Activated CD8-positive, alpha-beta T cell treated with anti-CD3 and anti-CD28 coated beads, Interleukin-2, amount 10 ng/mL, durations not matched to agents 7 days and 5 days (primary cell): ENCODE results near the gene LMOD3. TPM values are rescaled to one million over a fixed set of nuclear protein-coding genes. Genes with fewer than 3 reads are reported as not detected.

Experiments
- ATAC-seq: fragments of 150-1000 bp; cut with Tn5 transposase; one replicate; pipeline ENCODE4 v1.10.0; 2021; ENCODE audit warnings: moderate library complexity
- CTCF ChIA-PET: fragments of 350-600 bp; sonication (Branson Sonifier 250); formaldehyde crosslinking; loops from one replicate; lab custom pipeline; 2021; ENCODE audit warnings: antibody characterized with exemption; lab: Charles Lee
- POLR2A ChIA-PET: fragments of 350-600 bp; sonication (Branson Sonifier 250); formaldehyde crosslinking; loops from one replicate; lab custom pipeline; 2021; ENCODE audit warnings: antibody characterized with exemption; lab: Charles Lee
- DNase-seq: peaks from one replicate; pipeline ENCODE4 v3.0.0-alpha.2; 2020
- H3K27ac Mint-ChIP-seq: one replicate; pipeline ENCODE4 v1.8.0; 2021; ENCODE audit warnings: mild to moderate bottlenecking, mixed read lengths
- H3K27me3 Mint-ChIP-seq: one replicate; pipeline ENCODE4 v1.8.0; 2021; ENCODE audit warnings: low read depth, mixed read lengths
- H3K36me3 Mint-ChIP-seq: one replicate; pipeline ENCODE4 v1.8.0; 2021; ENCODE audit warnings: low read depth, mixed read lengths
- H3K4me1 Mint-ChIP-seq: one replicate; pipeline ENCODE4 v1.8.0; 2021; ENCODE audit warnings: low read depth, mixed read lengths
- H3K4me3 Mint-ChIP-seq: one replicate; pipeline ENCODE4 v1.8.0; 2021; ENCODE audit warnings: mild to moderate bottlenecking, mixed read lengths
- H3K9me3 Mint-ChIP-seq: one replicate; pipeline ENCODE4 v1.8.0; 2022; ENCODE audit warnings: mixed read lengths; ENCODE audit not compliant: insufficient read depth
- total RNA-seq, 2 experiments: library from RNA; stranded (reverse); gene quantifications; one replicate each; pipeline ENCODE4 v1.2.3, GENCODE V29; 2021

The LMOD3 gene
- total RNA-seq, 2 experiments from 2014 or later: not detected

GRCh38 chr3:69144631-69145245 lies 22.3 kb upstream of the LMOD3 start:
- Mint-ChIP-seq H3K9me3 (no peaks in the 10 kb centered on the region), H3K4me1 (no peaks in the 10 kb centered on the region), H3K27ac (no peak overlapping the region), H3K4me3 (no peak overlapping the region), H3K27me3 (peaks cover 16% of the 10 kb centered on the region), H3K36me3 (no peaks in the 10 kb centered on the region)
- ChIA-PET POLR2A (no interaction called here), CTCF (interaction anchor here (1.1 to 1.8 kb wide), 3 partner anchors 17 to 161 kb away, joined by 3 to 7 read pairs (median 3); no protein-coding TSS in a partner anchor)
- DNase-seq (no peak), ATAC-seq (no peak)

GRCh38 chr3:69143612-69144011 lies 21.2 kb upstream of the LMOD3 start:
- Mint-ChIP-seq H3K27ac (no peak overlapping the region), H3K9me3 (no peaks in the 10 kb centered on the region), H3K27me3 (peaks cover 19% of the 10 kb centered on the region), H3K4me3 (no peak overlapping the region), H3K4me1 (no peaks in the 10 kb centered on the region), H3K36me3 (no peaks in the 10 kb centered on the region)
- no peak for DNase-seq
- ChIA-PET POLR2A (no interaction called here), CTCF (interaction anchor here (1.1 kb wide), 1 partner anchor 23 kb away, joined by 3 read pairs; no protein-coding TSS in a partner anchor)
- no peak for ATAC-seq

GRCh38 chr3:69142797-69143454 lies 20.5 kb upstream of the LMOD3 start:
- no peak for DNase-seq
- Mint-ChIP-seq H3K4me3 (no peak overlapping the region), H3K9me3 (no peaks in the 10 kb centered on the region), H3K27ac (no peak overlapping the region), H3K4me1 (no peaks in the 10 kb centered on the region), H3K36me3 (no peaks in the 10 kb centered on the region), H3K27me3 (peaks cover 21% of the 10 kb centered on the region)
- CTCF ChIA-PET: no interaction called here
- ATAC-seq: no peak
- POLR2A ChIA-PET: no interaction called here

- Mint-ChIP-seq H3K27me3 (peaks cover 25% of the 10 kb centered on the region), H3K36me3 (no peaks in the 10 kb centered on the region), H3K9me3 (no peaks in the 10 kb centered on the region), H3K4me3 (no peak overlapping the region), H3K4me1 (no peaks in the 10 kb centered on the region), H3K27ac (no peak overlapping the region)
- no peak for ATAC-seq
- CTCF ChIA-PET: no interaction called here
- no peak for DNase-seq
- POLR2A ChIA-PET: no interaction called here
Observed at GRCh38 chr3:69142090-69142489, 19.7 kb upstream of the LMOD3 start.

- DNase-seq (no peak), ATAC-seq (no peak)
- Mint-ChIP-seq H3K36me3 (no peaks in the 10 kb centered on the region), H3K27ac (no peak overlapping the region), H3K27me3 (peaks cover 28% of the 10 kb centered on the region), H3K9me3 (no peaks in the 10 kb centered on the region), H3K4me1 (no peaks in the 10 kb centered on the region), H3K4me3 (no peak overlapping the region)
- POLR2A ChIA-PET: no interaction called here
- CTCF ChIA-PET: no interaction called here
Observed at GRCh38 chr3:69141313-69141712, 18.9 kb upstream of the LMOD3 start.

- Mint-ChIP-seq H3K27me3 (peaks cover 31% of the 10 kb centered on the region), H3K36me3 (no peaks in the 10 kb centered on the region), H3K27ac (no peak overlapping the region), H3K4me3 (no peak overlapping the region), H3K4me1 (no peaks in the 10 kb centered on the region), H3K9me3 (no peaks in the 10 kb centered on the region)
- ChIA-PET POLR2A (no interaction called here), CTCF (no interaction called here)
- DNase-seq: no peak
- no peak for ATAC-seq
Observed at GRCh38 chr3:69137412-69137811, 15.0 kb upstream of the LMOD3 start.

GRCh38 chr3:69137005-69137404 lies 14.6 kb upstream of the LMOD3 start:
- Mint-ChIP-seq H3K27ac (no peak overlapping the region), H3K4me1 (no peaks in the 10 kb centered on the region), H3K9me3 (no peaks in the 10 kb centered on the region), H3K36me3 (no peaks in the 10 kb centered on the region), H3K27me3 (peaks cover 29% of the 10 kb centered on the region), H3K4me3 (no peak overlapping the region)
- ChIA-PET POLR2A (no interaction called here), CTCF (interaction anchor here (2.1 kb wide), 1 partner anchor 11 kb away, joined by 4 read pairs; no protein-coding TSS in a partner anchor)
- DNase-seq: no peak
- no peak for ATAC-seq

GRCh38 chr3:69130689-69131088 lies 8.3 kb upstream of the LMOD3 start:
- H3K4me3 Mint-ChIP-seq: no peak overlapping the region
- H3K27ac Mint-ChIP-seq: no peak overlapping the region
- ATAC-seq: no peak
- ChIA-PET CTCF (interaction anchor here (0.6 to 3.2 kb wide), 3 partner anchors 10 to 177 kb away, joined by 4 to 20 read pairs (median 4); no protein-coding TSS in a partner anchor), POLR2A (no interaction called here)
- H3K36me3 Mint-ChIP-seq: no peaks in the 10 kb centered on the region
- no peaks in the 10 kb centered on the region for H3K4me1 Mint-ChIP-seq
- peaks cover 24% of the 10 kb centered on the region for H3K27me3 Mint-ChIP-seq
- no peak for DNase-seq
- H3K9me3 Mint-ChIP-seq: no peaks in the 10 kb centered on the region

GRCh38 chr3:69129531-69129930 lies 7.1 kb upstream of the LMOD3 start:
- no peak overlapping the region for H3K4me3 Mint-ChIP-seq
- H3K4me1 Mint-ChIP-seq: no peaks in the 10 kb centered on the region
- no peaks in the 10 kb centered on the region for H3K9me3 Mint-ChIP-seq
- DNase-seq (no peak), ATAC-seq (no peak)
- H3K27me3 Mint-ChIP-seq: peaks cover 19% of the 10 kb centered on the region
- ChIA-PET CTCF (interaction anchor here (3.2 kb wide), 1 partner anchor 8 kb away, joined by 20 read pairs; no protein-coding TSS in a partner anchor), POLR2A (no interaction called here)
- no peak overlapping the region for H3K27ac Mint-ChIP-seq
- H3K36me3 Mint-ChIP-seq: no peaks in the 10 kb centered on the region

- POLR2A ChIA-PET: no interaction called here
- H3K27ac Mint-ChIP-seq: no peak overlapping the region
- H3K4me1 Mint-ChIP-seq: no peaks in the 10 kb centered on the region
- H3K27me3 Mint-ChIP-seq: peaks cover 19% of the 10 kb centered on the region
- no peaks in the 10 kb centered on the region for H3K36me3 Mint-ChIP-seq
- no peaks in the 10 kb centered on the region for H3K9me3 Mint-ChIP-seq
- ATAC-seq: no peak
- CTCF ChIA-PET: interaction anchor here (1.2 to 3.5 kb wide), 2 partner anchors 33 to 179 kb away, joined by 5 to 25 read pairs; no protein-coding TSS in a partner anchor
- DNase-seq: no peak
- H3K4me3 Mint-ChIP-seq: no peak overlapping the region
Observed at GRCh38 chr3:69128509-69128908, 6.1 kb upstream of the LMOD3 start.

- Mint-ChIP-seq H3K27ac (no peak overlapping the region), H3K27me3 (peaks cover 19% of the 10 kb centered on the region), H3K4me3 (no peak overlapping the region), H3K4me1 (no peaks in the 10 kb centered on the region), H3K9me3 (no peaks in the 10 kb centered on the region), H3K36me3 (no peaks in the 10 kb centered on the region)
- CTCF ChIA-PET: interaction anchor here (3.5 kb wide), 1 partner anchor 180 kb away, joined by 25 read pairs; no protein-coding TSS in a partner anchor
- ATAC-seq: no peak
- no peak for DNase-seq
- POLR2A ChIA-PET: no interaction called here
Observed at GRCh38 chr3:69126999-69127398, 4.6 kb upstream of the LMOD3 start.

- ChIA-PET POLR2A (no interaction called here), CTCF (interaction anchor here (0.8 to 3.5 kb wide), 4 partner anchors 10 to 181 kb away, joined by 4 to 25 read pairs (median 4); no protein-coding TSS in a partner anchor)
- Mint-ChIP-seq H3K27ac (no peak overlapping the region), H3K36me3 (no peaks in the 10 kb centered on the region), H3K4me1 (peaks cover under 1% of the 10 kb centered on the region), H3K9me3 (no peaks in the 10 kb centered on the region), H3K4me3 (no peak overlapping the region), H3K27me3 (peaks cover 19% of the 10 kb centered on the region)
- no peak for ATAC-seq
- DNase-seq: no peak
Observed at GRCh38 chr3:69126216-69126615, 3.8 kb upstream of the LMOD3 start.
